Measurements from ENCODE around the gene SLC1A2. TPM values are rescaled to one million over a fixed set of nuclear protein-coding genes. Genes with fewer than 3 reads are reported as not detected.

SLC1A2 gene
- 1.0 TPM for polyA plus RNA-seq (2013, experiment 1 of 2)
- polyA plus RNA-seq (2013, experiment 2 of 2), result 1.1 TPM

DNA sequence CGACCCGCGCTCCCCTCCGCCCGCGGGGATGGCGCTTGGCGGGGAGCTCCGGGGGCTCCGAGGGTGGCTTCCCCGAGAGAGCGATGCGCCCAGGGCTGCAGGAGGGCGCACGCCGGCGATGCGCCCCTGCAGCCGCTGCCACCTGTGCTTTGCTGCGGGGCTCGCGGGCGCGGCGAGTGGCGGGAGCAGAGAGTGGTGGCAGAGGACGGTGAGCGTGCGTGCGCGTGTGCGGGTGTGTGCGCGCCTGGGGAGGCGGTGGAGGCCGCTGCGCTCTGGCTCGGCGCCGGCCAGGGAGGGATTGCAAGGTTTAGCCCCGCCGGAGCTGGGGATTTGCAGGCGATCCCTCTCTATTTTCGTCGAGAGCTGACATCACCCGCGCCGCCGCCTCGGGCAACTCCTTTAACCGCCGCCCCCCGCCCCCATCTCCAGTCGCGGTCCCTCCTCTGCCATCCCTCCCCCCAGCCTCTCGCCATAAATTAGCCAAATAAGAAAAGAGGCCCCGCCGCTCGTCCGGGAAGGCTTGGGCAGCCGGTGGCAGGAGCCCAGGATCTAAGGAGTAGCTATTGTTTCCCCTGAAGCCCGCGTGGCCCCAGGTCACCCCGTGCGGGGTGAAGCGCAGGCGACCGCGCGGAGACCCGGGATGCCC is at the start of gene SLC1A2:
SLC1A2 (minus strand) TSS at position 375 of the 646 bp plus-strand sequence. CDS start 592 bp downstream, outside the sequence.
- Histone ChIP-seq H2BK120ac (ENCODE audit: low read depth, low read length) (no peak within 1 kb of the TSS), H3K4me2 (ENCODE audit: insufficient read depth, low read length, poor library complexity, severe bottlenecking) (peak within 1 kb of the TSS; percentile 99), H3K4me1 (ENCODE audit: control insufficient read depth in 2 of 2, insufficient read depth in 1 of 2, low read depth in 1 of 2, low read length in 2 of 2) (peaks cover 2 to 10% of the 10 kb centered on the region in 2 donors), H2BK12ac (ENCODE audit: low read length) (peak within 1 kb of the TSS; percentile 96), H4K91ac (ENCODE audit: low read depth, low read length, poor library complexity) (no peak within 1 kb of the TSS), H3K27me3 (ENCODE audit: control insufficient read depth in 3 of 3, insufficient read depth in 3 of 3, low read depth in 1 of 3, low read length in 3 of 3) (peaks cover 4 to 96% (median 33%) of the 10 kb centered on the region in 3 experiments), H3K9ac (ENCODE audit: low read depth, low read length, poor library complexity) (peak within 1 kb of the TSS; percentile 91), H3K4ac (ENCODE audit: low read length) (no peak within 1 kb of the TSS), H4K8ac (ENCODE audit: low read depth, low read length) (peak within 1 kb of the TSS; percentile 73), H3K79me1 (ENCODE audit: low read depth, low read length) (no peaks in the 10 kb centered on the region), H3K9me3 (replicated peaks in 1 of 2; ENCODE audit: control insufficient read depth in 2 of 2, insufficient read depth in 1 of 2, low read depth in 1 of 2, low read length in 2 of 2) (no peaks in the 10 kb centered on the region), H3K18ac (ENCODE audit: low read length) (peak within 1 kb of the TSS; percentile 95), H3K36me3 (replicated peaks in 1 of 2; ENCODE audit: control insufficient read depth in 2 of 2, insufficient read depth in 2 of 2, low read length in 2 of 2) (peaks cover 0 to 3% of the 10 kb centered on the region in 2 donors), H3K4me3 (ENCODE audit: low read length in 2 of 2) (peak within 1 kb of the TSS; percentile 51 to 92), H2BK5ac (ENCODE audit: low read length) (no peak within 1 kb of the TSS), H2AK5ac (ENCODE audit: low read depth, low read length) (peak within 1 kb of the TSS; percentile 63), H2BK15ac (ENCODE audit: low read length) (peak within 1 kb of the TSS; percentile 70), H3K14ac (ENCODE audit: low read length) (no peak within 1 kb of the TSS), H2AFZ (ENCODE audit: low read length) (peak within 1 kb of the TSS; percentile 93), H3K23ac (ENCODE audit: low read depth, low read length, poor library complexity) (peak within 1 kb of the TSS; percentile 47), H3K27ac (replicated peaks; ENCODE audit: low read length) (no peak within 1 kb of the TSS)
- DNase-seq (ENCODE audit: low spot score), result peak; percentile 51
- no CpG with 5 or more reads among the region's 71 CpGs for WGBS, 2 donors (ENCODE audit: extremely low coverage in 2 of 2, insufficient read length in 2 of 2, insufficient replicate concordance in 1 of 2)

- no peak overlapping the region for H3K18ac ChIP-seq (ENCODE audit: low read length)
- no peak overlapping the region for H3K4me2 ChIP-seq (ENCODE audit: insufficient read depth, low read length, poor library complexity, severe bottlenecking)
- no peak overlapping the region for H4K91ac ChIP-seq (ENCODE audit: low read depth, low read length, poor library complexity)
- H3K4me1 ChIP-seq (ENCODE audit: control insufficient read depth in 2 of 2, insufficient read depth in 1 of 2, low read depth in 1 of 2, low read length in 2 of 2), result peaks cover 0 to 5% of the 10 kb centered on the region in 2 donors
- no peak overlapping the region for H4K8ac ChIP-seq (ENCODE audit: low read depth, low read length)
- peaks cover 0 to 22% of the 10 kb centered on the region in 2 donors for H3K36me3 ChIP-seq (replicated peaks in 1 of 2; ENCODE audit: control insufficient read depth in 2 of 2, insufficient read depth in 2 of 2, low read length in 2 of 2)
- no peak overlapping the region for H3K4ac ChIP-seq (ENCODE audit: low read length)
- H2BK5ac ChIP-seq (ENCODE audit: low read length), result no peak overlapping the region
- H3K23ac ChIP-seq (ENCODE audit: low read depth, low read length, poor library complexity), result no peak overlapping the region
- DNase-seq (ENCODE audit: low spot score), result no peak
- H3K9ac ChIP-seq (ENCODE audit: low read depth, low read length, poor library complexity), result no peak overlapping the region
- WGBS, 2 donors (ENCODE audit: extremely low coverage in 2 of 2, insufficient read length in 2 of 2, insufficient replicate concordance in 1 of 2), result no CpG with 5 or more reads among the region's 3 CpGs
- peaks cover 0 to 23% (median 0%) of the 10 kb centered on the region in 3 experiments for H3K27me3 ChIP-seq (ENCODE audit: control insufficient read depth in 3 of 3, insufficient read depth in 3 of 3, low read depth in 1 of 3, low read length in 3 of 3)
- H2AK5ac ChIP-seq (ENCODE audit: low read depth, low read length), result no peak overlapping the region
- no peak overlapping the region for H3K4me3 ChIP-seq (ENCODE audit: low read length in 2 of 2)
- no peaks in the 10 kb centered on the region for H3K9me3 ChIP-seq (replicated peaks in 1 of 2; ENCODE audit: control insufficient read depth in 2 of 2, insufficient read depth in 1 of 2, low read depth in 1 of 2, low read length in 2 of 2)
- no peak overlapping the region for H2BK120ac ChIP-seq (ENCODE audit: low read depth, low read length)
- no peak overlapping the region for H2AFZ ChIP-seq (ENCODE audit: low read length)
- H3K79me1 ChIP-seq (ENCODE audit: low read depth, low read length), result no peaks in the 10 kb centered on the region
- H3K14ac ChIP-seq (ENCODE audit: low read length), result no peak overlapping the region
- H2BK12ac ChIP-seq (ENCODE audit: low read length), result no peak overlapping the region
- H3K27ac ChIP-seq (replicated peaks; ENCODE audit: low read length), result no peak overlapping the region
- H2BK15ac ChIP-seq (ENCODE audit: low read length), result no peak overlapping the region
Measured at GRCh38 chr11:35466058-35466457, 46.7 kb upstream of the SLC1A2 start.

GRCh38 chr11:35464308-35464707 is 45.0 kb upstream of the SLC1A2 start:
- Histone ChIP-seq H2BK5ac (ENCODE audit: low read length) (no peak overlapping the region), H2BK120ac (ENCODE audit: low read depth, low read length) (no peak overlapping the region), H3K18ac (ENCODE audit: low read length) (no peak overlapping the region), H2AFZ (ENCODE audit: low read length) (no peak overlapping the region), H3K14ac (ENCODE audit: low read length) (no peak overlapping the region), H3K9me3 (replicated peaks in 1 of 2; ENCODE audit: control insufficient read depth in 2 of 2, insufficient read depth in 1 of 2, low read depth in 1 of 2, low read length in 2 of 2) (no peaks in the 10 kb centered on the region), H3K27me3 (ENCODE audit: control insufficient read depth in 3 of 3, insufficient read depth in 3 of 3, low read depth in 1 of 3, low read length in 3 of 3) (peaks cover 0 to 13% (median 0%) of the 10 kb centered on the region in 3 experiments), H3K4me3 (ENCODE audit: low read length in 2 of 2) (no peak overlapping the region), H3K23ac (ENCODE audit: low read depth, low read length, poor library complexity) (no peak overlapping the region), H4K8ac (ENCODE audit: low read depth, low read length) (no peak overlapping the region), H2BK15ac (ENCODE audit: low read length) (no peak overlapping the region), H3K36me3 (replicated peaks in 1 of 2; ENCODE audit: control insufficient read depth in 2 of 2, insufficient read depth in 2 of 2, low read length in 2 of 2) (peaks cover 0 to 16% of the 10 kb centered on the region in 2 donors), H3K27ac (replicated peaks; ENCODE audit: low read length) (no peak overlapping the region), H2AK5ac (ENCODE audit: low read depth, low read length) (no peak overlapping the region), H3K9ac (ENCODE audit: low read depth, low read length, poor library complexity) (no peak overlapping the region), H3K4me1 (ENCODE audit: control insufficient read depth in 2 of 2, insufficient read depth in 1 of 2, low read depth in 1 of 2, low read length in 2 of 2) (peaks cover 0 to 5% of the 10 kb centered on the region in 2 donors), H3K4me2 (ENCODE audit: insufficient read depth, low read length, poor library complexity, severe bottlenecking) (no peak overlapping the region), H3K4ac (ENCODE audit: low read length) (no peak overlapping the region), H4K91ac (ENCODE audit: low read depth, low read length, poor library complexity) (no peak overlapping the region), H2BK12ac (ENCODE audit: low read length) (no peak overlapping the region), H3K79me1 (ENCODE audit: low read depth, low read length) (no peaks in the 10 kb centered on the region)
- no CpG with 5 or more reads among the region's 1 CpG for WGBS, 2 donors (ENCODE audit: extremely low coverage in 2 of 2, insufficient read length in 2 of 2, insufficient replicate concordance in 1 of 2)
- DNase-seq (ENCODE audit: low spot score), result no peak

- no peaks in the 10 kb centered on the region for H3K9me3 ChIP-seq (replicated peaks in 1 of 2; ENCODE audit: control insufficient read depth in 2 of 2, insufficient read depth in 1 of 2, low read depth in 1 of 2, low read length in 2 of 2)
- no peak overlapping the region for H3K4ac ChIP-seq (ENCODE audit: low read length)
- H2BK5ac ChIP-seq (ENCODE audit: low read length), result no peak overlapping the region
- H3K4me2 ChIP-seq (ENCODE audit: insufficient read depth, low read length, poor library complexity, severe bottlenecking), result no peak overlapping the region
- H3K27ac ChIP-seq (replicated peaks; ENCODE audit: low read length), result no peak overlapping the region
- H3K23ac ChIP-seq (ENCODE audit: low read depth, low read length, poor library complexity), result no peak overlapping the region
- peak overlapping the region; percentile 78 for H2AFZ ChIP-seq (ENCODE audit: low read length)
- H3K9ac ChIP-seq (ENCODE audit: low read depth, low read length, poor library complexity), result no peak overlapping the region
- H2AK5ac ChIP-seq (ENCODE audit: low read depth, low read length), result no peak overlapping the region
- no CpG with 5 or more reads among the region's 13 CpGs for WGBS, 2 donors (ENCODE audit: extremely low coverage in 2 of 2, insufficient read length in 2 of 2, insufficient replicate concordance in 1 of 2)
- H3K36me3 ChIP-seq (replicated peaks in 1 of 2; ENCODE audit: control insufficient read depth in 2 of 2, insufficient read depth in 2 of 2, low read length in 2 of 2), result peaks cover 0 to 12% of the 10 kb centered on the region in 2 donors
- peaks cover 0 to 5% of the 10 kb centered on the region in 2 donors for H3K4me1 ChIP-seq (ENCODE audit: control insufficient read depth in 2 of 2, insufficient read depth in 1 of 2, low read depth in 1 of 2, low read length in 2 of 2)
- H2BK12ac ChIP-seq (ENCODE audit: low read length), result no peak overlapping the region
- H3K14ac ChIP-seq (ENCODE audit: low read length), result no peak overlapping the region
- H4K91ac ChIP-seq (ENCODE audit: low read depth, low read length, poor library complexity), result no peak overlapping the region
- H2BK15ac ChIP-seq (ENCODE audit: low read length), result no peak overlapping the region
- H3K79me1 ChIP-seq (ENCODE audit: low read depth, low read length), result no peaks in the 10 kb centered on the region
- DNase-seq (ENCODE audit: low spot score), result no peak
- H3K27me3 ChIP-seq (ENCODE audit: control insufficient read depth in 3 of 3, insufficient read depth in 3 of 3, low read depth in 1 of 3, low read length in 3 of 3), result peaks cover 0 to 3% (median 0%) of the 10 kb centered on the region in 3 experiments
- no peak overlapping the region for H3K18ac ChIP-seq (ENCODE audit: low read length)
- H3K4me3 ChIP-seq (ENCODE audit: low read length in 2 of 2), result no peak overlapping the region
- no peak overlapping the region for H4K8ac ChIP-seq (ENCODE audit: low read depth, low read length)
- H2BK120ac ChIP-seq (ENCODE audit: low read depth, low read length), result no peak overlapping the region
Measured at GRCh38 chr11:35463331-35463751, 44.0 kb upstream of the SLC1A2 start.
